ENCODE measurements around the gene KIRREL2.

GRCh38 chr19:35897706-35898451 lies 41.2 kb downstream of the KIRREL2 start:
- no peak for TF ChIP-seq CTCF (conservative IDR thresholded peaks at IDR 0.05; ENCODE audit: low read depth, low read length)
- no peak for TF ChIP-seq EZH2 (IDR thresholded peaks at IDR 0.05; ENCODE audit: low read length, unreplicated experiment)
- TF ChIP-seq EZH2phosphoT487 (IDR thresholded peaks at IDR 0.05; ENCODE audit: borderline replicate concordance, low read length) = no peak

Data from PC-3 (cell line).